ENCODE data around the gene FKBP8.

- TF ChIP-seq, protein P1, sequence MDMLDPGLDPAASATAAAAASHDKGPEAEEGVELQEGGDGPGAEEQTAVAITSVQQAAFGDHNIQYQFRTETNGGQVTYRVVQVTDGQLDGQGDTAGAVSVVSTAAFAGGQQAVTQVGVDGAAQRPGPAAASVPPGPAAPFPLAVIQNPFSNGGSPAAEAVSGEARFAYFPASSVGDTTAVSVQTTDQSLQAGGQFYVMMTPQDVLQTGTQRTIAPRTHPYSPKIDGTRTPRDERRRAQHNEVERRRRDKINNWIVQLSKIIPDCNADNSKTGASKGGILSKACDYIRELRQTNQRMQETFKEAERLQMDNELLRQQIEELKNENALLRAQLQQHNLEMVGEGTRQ (IDR thresholded peaks at IDR 0.05; ENCODE audit: low read depth, low read length) = no peak
- no peak for TF ChIP-seq CTCF (conservative IDR thresholded peaks at IDR 0.05; ENCODE audit: low read depth, low read length)
- no peak for TF ChIP-seq POLR2A (IDR thresholded peaks at IDR 0.05; ENCODE audit: low read depth, low read length)
- TF ChIP-seq RCOR1 (IDR thresholded peaks at IDR 0.05; ENCODE audit: insufficient replicate concordance, low read length) = no peak
- TF ChIP-seq CHD1 (IDR thresholded peaks at IDR 0.05; ENCODE audit: low read depth, low read length) = no peak
- TF ChIP-seq, protein P2, sequence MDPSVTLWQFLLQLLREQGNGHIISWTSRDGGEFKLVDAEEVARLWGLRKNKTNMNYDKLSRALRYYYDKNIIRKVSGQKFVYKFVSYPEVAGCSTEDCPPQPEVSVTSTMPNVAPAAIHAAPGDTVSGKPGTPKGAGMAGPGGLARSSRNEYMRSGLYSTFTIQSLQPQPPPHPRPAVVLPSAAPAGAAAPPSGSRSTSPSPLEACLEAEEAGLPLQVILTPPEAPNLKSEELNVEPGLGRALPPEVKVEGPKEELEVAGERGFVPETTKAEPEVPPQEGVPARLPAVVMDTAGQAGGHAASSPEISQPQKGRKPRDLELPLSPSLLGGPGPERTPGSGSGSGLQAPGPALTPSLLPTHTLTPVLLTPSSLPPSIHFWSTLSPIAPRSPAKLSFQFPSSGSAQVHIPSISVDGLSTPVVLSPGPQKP (IDR thresholded peaks at IDR 0.05; ENCODE audit: borderline replicate concordance, low read depth, low read length) = no peak
- no peak for TF ChIP-seq NFE2L2 (IDR thresholded peaks at IDR 0.05; ENCODE audit: low read depth, low read length)
- no peak for TF ChIP-seq RAD21 (IDR thresholded peaks at IDR 0.05; ENCODE audit: low read length)
- TF ChIP-seq MXI1 (IDR thresholded peaks at IDR 0.05; ENCODE audit: borderline replicate concordance, low read depth, low read length) = no peak
- no peak for TF ChIP-seq MAFK (IDR thresholded peaks at IDR 0.05; ENCODE audit: low read depth, low read length)
- no peak for TF ChIP-seq SMC3 (IDR thresholded peaks at IDR 0.05; ENCODE audit: low read depth, low read length)
- no peak for TF ChIP-seq BHLHE40 (IDR thresholded peaks at IDR 0.05; ENCODE audit: low read depth, low read length)
- TF ChIP-seq FOS (IDR thresholded peaks at IDR 0.05; ENCODE audit: low read depth, low read length) = no peak
Measured at GRCh38 chr19:18495204-18495911, 48.0 kb downstream of the FKBP8 start.

Measured in IMR-90 (cell line).